ENCODE measurements around the gene SLC38A2.
"Not testable (repeated sequence)": the region's sequence is repeated elsewhere in the genome, so short reads cannot be mapped to it uniquely, and the experiment has no call there.

DNA sequence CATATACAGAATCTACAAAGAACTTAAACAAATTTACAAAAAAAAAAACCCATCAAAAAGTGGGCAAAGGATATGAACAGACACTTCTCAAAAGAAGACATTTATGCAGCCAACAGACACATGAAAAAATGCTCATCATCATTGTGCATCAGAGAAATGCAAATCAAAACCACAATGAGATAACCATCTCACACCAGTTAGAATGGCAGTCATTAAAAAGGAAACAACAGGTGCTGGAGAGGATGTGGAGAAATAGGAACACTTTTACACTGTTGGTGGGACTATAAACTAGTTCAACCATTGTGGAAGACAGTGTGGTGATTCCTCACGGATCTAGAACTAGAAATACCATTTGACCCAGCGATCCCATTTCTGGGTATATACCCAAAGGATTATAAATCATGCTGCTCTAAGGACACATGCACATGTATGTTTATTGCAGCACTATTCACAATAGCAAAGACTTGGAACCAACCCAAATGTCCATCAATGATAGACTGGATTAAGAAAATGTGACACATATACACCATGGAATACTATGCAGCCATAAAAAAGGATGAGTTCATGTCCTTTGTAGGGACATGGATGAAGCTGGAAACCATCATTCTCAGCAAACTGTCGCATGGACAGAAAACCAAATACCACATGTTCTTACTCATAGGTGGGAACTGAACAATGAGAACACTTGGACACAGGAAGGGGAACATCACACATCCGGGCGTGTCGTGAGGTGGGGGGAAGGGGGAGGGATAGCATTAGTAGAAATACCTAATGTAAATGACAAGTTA, 27.1 kb upstream of the SLC38A2 start:
- TF ChIP-seq, protein P1, sequence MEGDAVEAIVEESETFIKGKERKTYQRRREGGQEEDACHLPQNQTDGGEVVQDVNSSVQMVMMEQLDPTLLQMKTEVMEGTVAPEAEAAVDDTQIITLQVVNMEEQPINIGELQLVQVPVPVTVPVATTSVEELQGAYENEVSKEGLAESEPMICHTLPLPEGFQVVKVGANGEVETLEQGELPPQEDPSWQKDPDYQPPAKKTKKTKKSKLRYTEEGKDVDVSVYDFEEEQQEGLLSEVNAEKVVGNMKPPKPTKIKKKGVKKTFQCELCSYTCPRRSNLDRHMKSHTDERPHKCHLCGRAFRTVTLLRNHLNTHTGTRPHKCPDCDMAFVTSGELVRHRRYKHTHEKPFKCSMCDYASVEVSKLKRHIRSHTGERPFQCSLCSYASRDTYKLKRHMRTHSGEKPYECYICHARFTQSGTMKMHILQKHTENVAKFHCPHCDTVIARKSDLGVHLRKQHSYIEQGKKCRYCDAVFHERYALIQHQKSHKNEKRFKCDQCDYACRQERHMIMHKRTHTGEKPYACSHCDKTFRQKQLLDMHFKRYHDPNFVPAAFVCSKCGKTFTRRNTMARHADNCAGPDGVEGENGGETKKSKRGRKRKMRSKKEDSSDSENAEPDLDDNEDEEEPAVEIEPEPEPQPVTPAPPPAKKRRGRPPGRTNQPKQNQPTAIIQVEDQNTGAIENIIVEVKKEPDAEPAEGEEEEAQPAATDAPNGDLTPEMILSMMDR (IDR thresholded peaks at IDR 0.05), result not testable (repeated sequence)
- TF ChIP-seq REST (IDR thresholded peaks at IDR 0.05; ENCODE audit: insufficient read depth in 1 of 2, low read depth in 2 of 2, low read length in 1 of 2); SIN3A (IDR thresholded peaks at IDR 0.05; ENCODE audit: borderline replicate concordance, insufficient read depth, low read depth, low read length); POLR2AphosphoS5 (IDR thresholded peaks at IDR 0.05; ENCODE audit: low read depth, low read length): not testable (repeated sequence)
